Common myeloid progenitor, CD34-positive (primary cell): Measurements from ENCODE around the gene SAMD7.

Source experiments
- CTCF ChIA-PET: fragments of 350-600 bp; sonication (Branson Sonifier 250); formaldehyde crosslinking; loops from one replicate; lab custom pipeline; 2021; ENCODE audit warnings: antibody characterized with exemption; lab: Charles Lee
- POLR2A ChIA-PET: fragments of 350-600 bp; sonication (Branson Sonifier 250); formaldehyde crosslinking; loops from one replicate; lab custom pipeline; 2021; ENCODE audit warnings: antibody characterized with exemption; lab: Charles Lee
- DNase-seq, 3 donors: peaks; one replicate each; pipeline versions ENCODE4 v3.0.0 to v3.0.0-alpha.2; 2013
- H3K27ac ChIP-seq, 2 experiments: 1 replicate in 1 of 2; 2 replicates in 1 of 2; pipeline ENCODE4 v1.7.0; 2013; ENCODE audit warnings: inconsistent platforms in 2 of 2, low read length in 2 of 2, mild to moderate bottlenecking in 2 of 2, low read depth in 1 of 2, moderate library complexity in 1 of 2; ENCODE audit not compliant: severe bottlenecking in 2 of 2, insufficient read depth in 1 of 2, poor library complexity in 1 of 2
- H3K27me3 ChIP-seq, 5 experiments: replicated peaks in 2 of 5; 1 replicate in 3 of 5; 2 replicates in 2 of 5; pipeline versions ENCODE4 v1.6.1 to v1.7.0; 2013; ENCODE audit warnings: low read length in 4 of 5, mild to moderate bottlenecking in 2 of 5, moderate library complexity in 2 of 5, inconsistent platforms in 1 of 5; ENCODE audit not compliant: insufficient read depth in 5 of 5, control insufficient read depth in 4 of 5
- H3K36me3 ChIP-seq, 4 experiments: 1 replicate in 2 of 4; 2 replicates in 2 of 4; pipeline versions ENCODE4 v1.6.1 to v1.7.0; 2013; ENCODE audit warnings: low read length in 3 of 4, control low read depth in 1 of 4, mild to moderate bottlenecking in 1 of 4; ENCODE audit not compliant: control insufficient read depth in 4 of 4, insufficient read depth in 4 of 4
- H3K4me1 ChIP-seq, 4 experiments: 1 replicate in 3 of 4; 2 replicates in 1 of 4; pipeline versions ENCODE4 v1.6.1 to v1.7.1; 2013; ENCODE audit warnings: low read length in 3 of 4, mild to moderate bottlenecking in 3 of 4, control low read depth in 1 of 4, inconsistent platforms in 1 of 4, moderate library complexity in 1 of 4; ENCODE audit not compliant: control insufficient read depth in 4 of 4, insufficient read depth in 4 of 4; ENCODE audit errors: control extremely low read depth in 1 of 4
- H3K4me3 ChIP-seq, 7 experiments: 1 replicate in 4 of 7; 2 replicates in 3 of 7; pipeline versions ENCODE4 v1.5.1 to v1.7.0; 2013; ENCODE audit warnings: mild to moderate bottlenecking in 7 of 7, low read length in 6 of 7, moderate library complexity in 6 of 7, inconsistent platforms in 2 of 7, low read depth in 2 of 7, control low read depth in 1 of 7; ENCODE audit not compliant: insufficient read depth in 4 of 7, control insufficient read depth in 1 of 7; ENCODE audit errors: extremely low read depth in 1 of 7
- H3K9me3 ChIP-seq, 5 experiments: 1 replicate in 4 of 5; 2 replicates in 1 of 5; pipeline versions ENCODE4 v1.6.1 to v1.7.1; 2013; ENCODE audit warnings: low read length in 4 of 5, mild to moderate bottlenecking in 2 of 5, inconsistent platforms in 1 of 5, low read depth in 1 of 5, moderate library complexity in 1 of 5; ENCODE audit not compliant: control insufficient read depth in 4 of 5, insufficient read depth in 2 of 5; ENCODE audit errors: control extremely low read depth in 1 of 5
- whole genome bisulfite sequencing: methylation state at CpG from one replicate; pipeline ENCODE4 v1.1.5; 2013; ENCODE audit not compliant: insufficient coverage; 5-methylcytosine and 5-hydroxymethylcytosine counted together

The SAMD7 gene

GRCh38 chr3:169868369-169868768 lies 43.0 kb upstream of the SAMD7 start:
- Histone ChIP-seq H3K4me1 (peaks cover 2 to 23% (median 14%) of the 10 kb centered on the region in 4 experiments), H3K27ac (no peak overlapping the region), H3K4me3 (no peak overlapping the region), H3K9me3 (no peaks in the 10 kb centered on the region), H3K27me3 (no peaks in the 10 kb centered on the region), H3K36me3 (no peaks in the 10 kb centered on the region)
- no peak for DNase-seq
- ChIA-PET CTCF (no interaction called here), POLR2A (no interaction called here)
- WGBS = 100% methylated on average over 1 of the region's 2 CpGs

- POLR2A ChIA-PET = no interaction called here
- no peaks in the 10 kb centered on the region for H3K9me3 ChIP-seq
- 100% methylated on average over 1 of the region's 2 CpGs for WGBS
- peaks cover 0 to 22% (median 13%) of the 10 kb centered on the region in 4 experiments for H3K4me1 ChIP-seq
- H3K27ac ChIP-seq = no peak within 1 kb of the TSS
- no peaks in the 10 kb centered on the region for H3K27me3 ChIP-seq
- no peak within 1 kb of the TSS for H3K4me3 ChIP-seq
- DNase-seq = no peak
- CTCF ChIA-PET = no interaction called here
- H3K36me3 ChIP-seq = no peaks in the 10 kb centered on the region
These were observed 41.7 kb upstream of the SAMD7 start, which contains the start of gene LRRC31 for GRCh38 chr3:169869484-169870220. Gene LRRC31 (minus strand): TSS chr3:169869935. CDS start chr3:169869807, 128 bp downstream.

- WGBS = no CpG with 5 or more reads among the region's 2 CpGs
- H3K4me1 ChIP-seq = peaks cover 0 to 12% (median 2%) of the 10 kb centered on the region in 4 experiments
- POLR2A ChIA-PET = no interaction called here
- no peaks in the 10 kb centered on the region for H3K36me3 ChIP-seq
- H3K27me3 ChIP-seq = no peaks in the 10 kb centered on the region
- H3K27ac ChIP-seq = no peak overlapping the region
- CTCF ChIA-PET = interaction anchor here (1.0 to 1.5 kb wide), 2 partner anchors 8 to 96 kb away, joined by 4 to 5 read pairs; partner anchors contain the start of gene SEC62
- H3K4me3 ChIP-seq = no peak overlapping the region
- DNase-seq = no peak
- no peaks in the 10 kb centered on the region for H3K9me3 ChIP-seq
These were observed 40.1 kb upstream of the SAMD7 start for GRCh38 chr3:169871129-169871886.

- CTCF ChIA-PET = no interaction called here
- no peak overlapping the region for H3K27ac ChIP-seq
- POLR2A ChIA-PET = no interaction called here
These were observed 32.3 kb upstream of the SAMD7 start for GRCh38 chr3:169879013-169879557.

GRCh38 chr3:169879845-169880575 lies 31.4 kb upstream of the SAMD7 start:
- H3K27me3 ChIP-seq = no peaks in the 10 kb centered on the region
- WGBS = 60% methylated on average over 2 of the region's 3 CpGs
- CTCF ChIA-PET = interaction anchor here (0.6 to 1.6 kb wide), 2 partner anchors 18 to 174 kb away, joined by 3 to 6 read pairs; no protein-coding TSS in a partner anchor
- H3K36me3 ChIP-seq = no peaks in the 10 kb centered on the region
- no peak for DNase-seq
- H3K4me1 ChIP-seq = no peaks in the 10 kb centered on the region
- no peak overlapping the region for H3K4me3 ChIP-seq
- POLR2A ChIA-PET = no interaction called here
- H3K9me3 ChIP-seq = no peaks in the 10 kb centered on the region
- no peak overlapping the region for H3K27ac ChIP-seq

More at GRCh38 chr3:169879013-169879557, 32.3 kb upstream of the SAMD7 start:
- 88% methylated on average over 3 of the region's 8 CpGs for WGBS
- no peak overlapping the region for H3K4me3 ChIP-seq
- no peaks in the 10 kb centered on the region for H3K4me1 ChIP-seq
- no peaks in the 10 kb centered on the region for H3K9me3 ChIP-seq
- no peak for DNase-seq
- H3K36me3 ChIP-seq = no peaks in the 10 kb centered on the region
- no peaks in the 10 kb centered on the region for H3K27me3 ChIP-seq

- no peak overlapping the region for H3K27ac ChIP-seq
- DNase-seq = no peak
- POLR2A ChIA-PET = no interaction called here
- H3K9me3 ChIP-seq = no peaks in the 10 kb centered on the region
- H3K36me3 ChIP-seq = no peaks in the 10 kb centered on the region
- CTCF ChIA-PET = interaction anchor here (0.6 to 1.6 kb wide), 3 partner anchors 17 to 174 kb away, joined by 3 to 6 read pairs (median 3); no protein-coding TSS in a partner anchor
- H3K4me3 ChIP-seq = no peak overlapping the region
- no peaks in the 10 kb centered on the region for H3K4me1 ChIP-seq
- WGBS = 95% methylated on average over 4 of the region's 4 CpGs
- H3K27me3 ChIP-seq = no peaks in the 10 kb centered on the region
These were observed 30.7 kb upstream of the SAMD7 start for GRCh38 chr3:169880576-169881250.
